H1 (cell line): Measurements from ENCODE around the gene LPO. TPM values are rescaled to one million over a fixed set of nuclear protein-coding genes. Genes with fewer than 3 reads are reported as not detected.

Experiments
- BRCA1 ChIP-seq: IDR thresholded peaks from 2 replicates; pipeline ENCODE4 v1.6.1; 2012; ENCODE audit warnings: low read depth, low read length, improper control_type of control experiment
- CHD7 ChIP-seq: fragments of 300-600 bp; sonication (generic); IDR thresholded peaks from 2 replicates; pipeline ENCODE4 v1.7.1; 2012; ENCODE audit warnings: low read length, moderate library complexity, mild to moderate bottlenecking, inconsistent platforms; ENCODE audit not compliant: insufficient replicate concordance
- CTBP2 ChIP-seq: IDR thresholded peaks from 2 replicates; pipeline ENCODE4 v1.7.0; 2011; ENCODE audit warnings: borderline replicate concordance, mild to moderate bottlenecking, moderate library complexity, mixed read lengths, low read length; ENCODE audit not compliant: insufficient read depth, insufficient read length
- POLR2AphosphoS5 ChIP-seq: IDR thresholded peaks from 2 replicates; pipeline ENCODE4 v1.6.1; 2011; ENCODE audit warnings: low read depth, low read length
- RNF2 ChIP-seq: fragments of 200-900, 300-1000 bp; sonication (generic); IDR thresholded peaks from 2 replicates; pipeline ENCODE4 v1.7.1; 2016; ENCODE audit warnings: borderline replicate concordance, low read depth, mild to moderate bottlenecking, antibody characterized with exemption, low read length; ENCODE audit not compliant: poor library complexity, severe bottlenecking; ENCODE audit errors: missing control alignments
- SP2 ChIP-seq: IDR thresholded peaks from 2 replicates; pipeline ENCODE4 v1.6.1; 2012; ENCODE audit warnings: mild to moderate bottlenecking, low read length, inconsistent platforms
- TBP ChIP-seq: IDR thresholded peaks from 2 replicates; pipeline ENCODE4 v1.6.1; 2011; ENCODE audit warnings: low read depth, low read length, improper control_type of control experiment
- polyA plus RNA-seq, 7 experiments: library from polyadenylated mRNA; depleted of rRNA in 3 of 7; stranded (reverse) in 5 of 7; unstranded in 2 of 7; fragments of >200 nt in 5 of 7; fragments of 200-250 nt in 2 of 7; gene quantifications; 1 replicate in 5 of 7; 2 replicates in 1 of 7; 4 replicates in 1 of 7; pipeline versions ENCODE4 v1.2.1 to v1.2.3, GENCODE V29; 2011 to 2013; ENCODE audit warnings: missing spikeins in 2 of 7, mixed read lengths in 2 of 7
- total RNA-seq: library from RNA; stranded (reverse); fragmentation: NEBNext Ultra II Directional; extraction: Animal tissue kit (Norgen Biotek cat#: 25700); gene quantifications from 2 replicates; pipeline ENCODE4 v1.2.1, GENCODE V29; 2021

Gene LPO
- total and polyA plus RNA-seq, 2 of the 8 experiments (the other 6 are each of a cell fraction or from before 2014, with no cell fraction given), result 0.38 to 0.52 TPM

- no peak for TF ChIP-seq CHD7
- TF ChIP-seq RNF2, result no peak
- no peak for TF ChIP-seq SP2
- TF ChIP-seq POLR2AphosphoS5, result no peak
- TF ChIP-seq BRCA1, result no peak
- TF ChIP-seq CTBP2, result no peak
- TF ChIP-seq TBP, result no peak
These were observed 10.7 kb upstream of the LPO start (continued) for GRCh38 chr17:58227733-58228132.
